ENCODE results near the gene SEC16B. TPM values are rescaled to one million over a fixed set of nuclear protein-coding genes. Genes with fewer than 3 reads are reported as not detected.

SEC16B gene
- total RNA-seq, 4 donors from 2014 or later, result 1.8 to 5.5 (median 3.5) TPM

DNA sequence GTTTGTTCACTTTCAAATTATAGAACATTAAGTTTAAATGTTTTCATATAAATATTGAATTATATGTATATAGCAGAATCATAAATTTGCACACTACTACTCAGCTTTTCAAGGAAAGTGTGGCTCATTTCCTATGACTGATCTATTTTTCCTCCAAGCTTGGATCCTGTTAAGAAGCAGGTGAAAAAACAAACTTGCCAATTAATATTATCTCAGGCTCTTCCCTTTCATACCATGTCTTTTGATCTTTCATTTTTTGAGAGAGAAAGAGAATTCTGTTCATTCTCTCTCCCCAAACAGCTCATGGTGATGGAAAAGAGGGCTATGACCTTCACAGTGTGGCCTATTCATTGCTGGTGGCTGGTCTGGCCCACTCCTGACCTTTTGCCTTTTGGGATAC, 43.7 kb downstream of the SEC16B start:
- no peak overlapping the region for H3K27ac ChIP-seq

GRCh38 chr1:177925006-177925405, 44.9 kb downstream of the SEC16B start:
- H3K4me3 ChIP-seq, result no peak overlapping the region
- H3K36me3 ChIP-seq, result peaks cover 0 to 23% of the 10 kb centered on the region in 2 donors
- H3K4me1 ChIP-seq, result no peaks in the 10 kb centered on the region
- TF ChIP-seq POLR2AphosphoS5 (IDR thresholded peaks at IDR 0.05), result no peak
- TF ChIP-seq, protein P1, sequence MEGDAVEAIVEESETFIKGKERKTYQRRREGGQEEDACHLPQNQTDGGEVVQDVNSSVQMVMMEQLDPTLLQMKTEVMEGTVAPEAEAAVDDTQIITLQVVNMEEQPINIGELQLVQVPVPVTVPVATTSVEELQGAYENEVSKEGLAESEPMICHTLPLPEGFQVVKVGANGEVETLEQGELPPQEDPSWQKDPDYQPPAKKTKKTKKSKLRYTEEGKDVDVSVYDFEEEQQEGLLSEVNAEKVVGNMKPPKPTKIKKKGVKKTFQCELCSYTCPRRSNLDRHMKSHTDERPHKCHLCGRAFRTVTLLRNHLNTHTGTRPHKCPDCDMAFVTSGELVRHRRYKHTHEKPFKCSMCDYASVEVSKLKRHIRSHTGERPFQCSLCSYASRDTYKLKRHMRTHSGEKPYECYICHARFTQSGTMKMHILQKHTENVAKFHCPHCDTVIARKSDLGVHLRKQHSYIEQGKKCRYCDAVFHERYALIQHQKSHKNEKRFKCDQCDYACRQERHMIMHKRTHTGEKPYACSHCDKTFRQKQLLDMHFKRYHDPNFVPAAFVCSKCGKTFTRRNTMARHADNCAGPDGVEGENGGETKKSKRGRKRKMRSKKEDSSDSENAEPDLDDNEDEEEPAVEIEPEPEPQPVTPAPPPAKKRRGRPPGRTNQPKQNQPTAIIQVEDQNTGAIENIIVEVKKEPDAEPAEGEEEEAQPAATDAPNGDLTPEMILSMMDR (IDR thresholded peaks at IDR 0.05), result no peak
- no peak for TF ChIP-seq EP300 (IDR thresholded peaks at IDR 0.05)
- no peak overlapping the region for H3K27ac ChIP-seq
- WGBS, 2 donors (ENCODE audit: low coverage in 1 of 2), result 6 to 30% methylated on average over 2 of the region's 2 CpGs
- ATAC-seq, result no peak
- H3K9me3 ChIP-seq, result no peaks in the 10 kb centered on the region
- no peaks in the 10 kb centered on the region for H3K27me3 ChIP-seq

More for the DNA sequence above, 43.7 kb downstream of the SEC16B start:
- TF ChIP-seq POLR2A (IDR thresholded peaks at IDR 0.05) (no peak), EP300 (IDR thresholded peaks at IDR 0.05) (no peak), POLR2AphosphoS5 (IDR thresholded peaks at IDR 0.05) (no peak)
- TF ChIP-seq, protein P1 (IDR thresholded peaks at IDR 0.05), result no peak
- no peak for ATAC-seq
- Histone ChIP-seq H3K9me3 (no peaks in the 10 kb centered on the region), H3K4me1 (no peaks in the 10 kb centered on the region), H3K27me3 (no peaks in the 10 kb centered on the region), H3K36me3 (peaks cover 0 to 35% of the 10 kb centered on the region in 2 donors), H3K4me3 (no peak overlapping the region)

DNA sequence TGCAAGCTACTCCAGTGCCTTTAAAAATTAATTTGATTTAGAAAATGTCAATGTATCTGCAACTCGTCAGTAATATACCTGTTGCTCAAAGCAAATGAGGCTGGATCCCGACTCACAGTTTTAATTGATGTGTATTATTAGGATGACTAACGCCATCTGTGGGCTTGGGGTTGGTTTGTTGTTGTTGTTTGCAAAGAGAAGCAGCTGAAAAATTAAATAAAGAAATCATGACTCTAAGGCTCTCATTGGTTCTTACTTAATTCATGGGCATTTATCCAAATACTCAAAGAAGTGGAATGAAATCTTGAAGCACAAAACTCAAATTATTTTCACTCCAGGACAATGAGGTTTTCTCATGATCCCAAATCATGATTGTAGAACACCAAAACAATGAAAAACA, 46.4 kb downstream of the SEC16B start:
- no peak overlapping the region for H3K27ac ChIP-seq
- no peak for ATAC-seq

GRCh38 chr1:177922209-177922608, 47.6 kb downstream of the SEC16B start:
- H3K36me3 ChIP-seq, result no peaks in the 10 kb centered on the region
- no peaks in the 10 kb centered on the region for H3K4me1 ChIP-seq
- ATAC-seq, result no peak
- no peak overlapping the region for H3K4me3 ChIP-seq
- 90% methylated on average over 2 to 3 of the region's 3 CpGs for WGBS, 2 donors (ENCODE audit: low coverage in 1 of 2)
- no peak overlapping the region for H3K27ac ChIP-seq
- no peaks in the 10 kb centered on the region for H3K9me3 ChIP-seq
- no peaks in the 10 kb centered on the region for H3K27me3 ChIP-seq
- TF ChIP-seq POLR2AphosphoS5 (IDR thresholded peaks at IDR 0.05) (no peak), EP300 (IDR thresholded peaks at IDR 0.05) (no peak), POLR2A (IDR thresholded peaks at IDR 0.05) (no peak)
- TF ChIP-seq, protein P1 (IDR thresholded peaks at IDR 0.05), result no peak

More for the DNA sequence above, 46.4 kb downstream of the SEC16B start:
- peaks cover 0 to 8% of the 10 kb centered on the region in 2 donors for H3K36me3 ChIP-seq
- no peaks in the 10 kb centered on the region for H3K27me3 ChIP-seq
- TF ChIP-seq POLR2AphosphoS5 (IDR thresholded peaks at IDR 0.05) (no peak), EP300 (IDR thresholded peaks at IDR 0.05) (no peak), POLR2A (IDR thresholded peaks at IDR 0.05) (no peak)
- TF ChIP-seq, protein P1 (IDR thresholded peaks at IDR 0.05), result no peak
- no peak overlapping the region for H3K4me3 ChIP-seq
- 82 to 83% methylated on average over 3 of the region's 3 CpGs for WGBS, 2 donors (ENCODE audit: low coverage in 1 of 2)
- no peaks in the 10 kb centered on the region for H3K9me3 ChIP-seq
- H3K4me1 ChIP-seq, result no peaks in the 10 kb centered on the region

- ATAC-seq, result no peak
- 90 to 95% methylated on average over 2 to 4 of the region's 4 CpGs for WGBS, 2 donors (ENCODE audit: low coverage in 1 of 2)
Measured at GRCh38 chr1:177921590-177921989, 48.3 kb downstream of the SEC16B start.

More at GRCh38 chr1:177921590-177921989, 48.3 kb downstream of the SEC16B start:
- Histone ChIP-seq H3K4me1 (no peaks in the 10 kb centered on the region), H3K27ac (no peak overlapping the region), H3K36me3 (no peaks in the 10 kb centered on the region), H3K4me3 (no peak overlapping the region), H3K27me3 (no peaks in the 10 kb centered on the region), H3K9me3 (no peaks in the 10 kb centered on the region)
- TF ChIP-seq POLR2A (IDR thresholded peaks at IDR 0.05) (no peak), EP300 (IDR thresholded peaks at IDR 0.05) (no peak), POLR2AphosphoS5 (IDR thresholded peaks at IDR 0.05) (no peak)
- TF ChIP-seq, protein P1 (IDR thresholded peaks at IDR 0.05), result no peak

Measured in gastroesophageal sphincter (tissue), 4 donors.